LoVo (cell line): ENCODE data around the gene SAPCD2.
A peak's percentile ranks its signal among the peaks of the same experiment; 100 is the strongest.

Experiments used
- DNase-seq: peaks from one replicate; pipeline ENCODE4 v3.0.0-alpha.2; 2016; ENCODE audit warnings: low spot score

The SAPCD2 gene

GRCh38 chr9:137107312-137107921 lies 37.1 kb upstream of the SAPCD2 start:
- DNase-seq = no peak

GRCh38 chr9:137106662-137107250 lies 36.4 kb upstream of the SAPCD2 start:
- no peak for DNase-seq

- no peak for DNase-seq
Observed at GRCh38 chr9:137105814-137106661, 35.7 kb upstream of the SAPCD2 start.

GRCh38 chr9:137103206-137103999 lies 33.0 kb upstream of the SAPCD2 start:
- DNase-seq = no peak

GRCh38 chr9:137099231-137099630 lies 28.9 kb upstream of the SAPCD2 start:
- no peak for DNase-seq

- no peak for DNase-seq
Observed at GRCh38 chr9:137097761-137098462, 27.6 kb upstream of the SAPCD2 start.

- no peak for DNase-seq
Observed at GRCh38 chr9:137096785-137097546, 26.6 kb upstream of the SAPCD2 start.

GRCh38 chr9:137095664-137096517 lies 25.5 kb upstream of the SAPCD2 start:
- DNase-seq = no peak

GRCh38 chr9:137089232-137089947 lies 19.0 kb upstream of the SAPCD2 start:
- DNase-seq = no peak

- no peak for DNase-seq
Observed at GRCh38 chr9:137088121-137088520, 17.8 kb upstream of the SAPCD2 start.

GRCh38 chr9:137087409-137087925 lies 17.1 kb upstream of the SAPCD2 start:
- DNase-seq = no peak

GRCh38 chr9:137086531-137087408 lies 16.4 kb upstream of the SAPCD2 start, which contains the start of gene MAN1B1:
Gene MAN1B1 (plus strand): TSS chr9:137086985. CDS start chr9:137087000, 15 bp downstream.
- DNase-seq = peak; percentile 99

GRCh38 chr9:137085920-137086530 lies 15.7 kb upstream of the SAPCD2 start:
- DNase-seq = no peak

- no peak for DNase-seq
Observed at GRCh38 chr9:137084526-137084925, 14.2 kb upstream of the SAPCD2 start.

GRCh38 chr9:137083394-137084004 lies 13.1 kb upstream of the SAPCD2 start:
- peak; percentile 85 for DNase-seq

- no peak for DNase-seq
Observed at GRCh38 chr9:137082925-137083290, 12.6 kb upstream of the SAPCD2 start.
